ENCODE data around the gene ADGRB3.
"Not testable (repeated sequence)": the region's sequence is repeated elsewhere in the genome, so short reads cannot be mapped to it uniquely, and the experiment has no call there.

ADGRB3 gene

DNA sequence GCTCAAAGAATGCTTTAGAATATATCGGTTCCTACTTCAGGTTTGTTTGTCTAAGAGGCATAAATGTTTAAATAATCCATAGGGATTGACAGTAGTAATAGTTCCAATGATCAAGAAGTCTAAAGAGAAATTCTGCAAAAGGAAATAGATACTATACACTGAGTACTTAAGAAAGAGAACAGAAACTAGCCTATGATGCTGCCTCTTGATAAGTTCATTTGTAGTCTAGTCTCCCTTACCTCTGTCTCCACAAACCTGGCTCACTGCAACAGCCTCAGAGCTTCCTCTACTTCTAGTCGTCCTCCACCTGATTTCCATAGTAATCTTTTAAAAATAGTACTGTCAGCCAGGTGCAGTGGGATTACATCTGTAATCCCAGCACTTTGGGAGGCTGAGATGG is 650.0 kb downstream of the ADGRB3 start:
- DNase-seq, result no peak

DNA sequence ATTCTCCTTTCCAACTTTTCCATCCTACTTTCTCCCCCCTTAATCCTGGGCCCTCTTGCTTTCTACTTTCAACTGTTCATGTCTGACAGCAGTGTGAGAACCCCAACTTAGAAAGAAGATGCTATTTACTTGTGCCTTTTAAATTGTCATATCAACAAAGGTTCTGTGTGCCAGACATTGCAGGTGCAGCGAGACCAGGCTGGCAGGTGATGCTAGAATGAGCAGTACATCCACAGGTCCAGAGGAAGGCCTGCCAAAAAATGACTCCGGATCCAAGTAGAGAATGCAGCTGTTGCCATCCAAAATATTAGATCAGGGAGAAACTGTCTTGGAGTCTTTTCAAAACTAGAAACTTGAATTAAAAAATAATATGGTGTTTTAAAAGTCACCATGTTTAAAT is 651.2 kb downstream of the ADGRB3 start:
- no peak for DNase-seq

DNA sequence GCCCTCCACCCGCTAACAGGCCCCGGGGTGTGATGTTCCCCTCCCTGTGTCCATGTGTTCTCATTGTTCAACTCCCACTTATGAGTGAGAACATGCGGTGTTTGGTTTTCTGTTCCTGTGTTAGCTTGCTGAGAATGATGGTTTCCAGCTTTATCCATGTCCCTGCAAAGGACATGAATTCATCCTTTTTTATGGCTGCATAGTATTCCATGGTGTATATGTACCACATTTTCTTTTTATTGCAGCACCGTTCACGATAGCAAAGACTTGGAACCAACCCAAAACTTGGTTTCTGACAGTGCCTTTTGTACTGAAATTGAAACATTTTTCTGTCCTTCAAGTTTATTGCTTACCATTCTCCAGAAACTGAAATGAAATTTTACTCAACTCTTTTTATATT is 653.1 kb downstream of the ADGRB3 start:
- not testable (repeated sequence) for DNase-seq

DNA sequence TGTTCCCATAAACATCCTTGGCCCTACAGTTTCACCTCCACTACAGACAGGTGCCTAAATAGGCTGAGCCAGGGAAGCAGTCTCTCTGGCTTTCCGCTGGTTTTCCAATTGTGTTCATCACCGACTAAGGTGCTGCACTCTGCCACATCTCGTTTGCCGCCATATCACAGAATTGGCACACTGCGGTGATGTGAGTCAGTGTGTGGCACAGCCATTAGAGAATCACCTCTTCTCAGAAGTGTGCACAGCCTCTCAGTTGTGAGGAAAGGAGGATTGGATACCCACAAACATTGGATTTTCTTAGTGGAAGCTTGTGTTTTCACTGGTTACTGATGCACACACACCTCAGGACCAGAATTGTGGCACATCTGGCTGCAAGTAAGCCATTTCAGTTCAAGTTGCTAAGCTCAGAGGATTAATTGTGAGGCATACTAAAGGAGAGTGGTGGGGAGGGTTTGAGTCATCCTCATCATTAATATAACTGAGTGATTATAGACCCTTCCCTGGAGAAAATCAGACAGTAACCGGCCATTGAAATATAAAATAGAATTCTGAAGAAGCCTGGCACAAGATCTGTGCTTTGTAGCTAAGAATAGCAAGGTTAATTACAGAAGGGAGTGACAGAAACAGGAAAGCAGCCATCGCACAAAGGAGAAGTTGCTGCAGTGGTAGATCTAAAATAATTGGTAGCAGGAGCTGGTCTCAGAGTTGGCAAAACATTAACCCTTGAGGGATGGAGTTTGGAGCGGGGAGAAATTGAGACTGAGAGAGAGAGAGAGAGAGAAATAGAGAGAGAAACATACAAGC is 654.8 kb downstream of the ADGRB3 start:
- DNase-seq, result no peak

DNA sequence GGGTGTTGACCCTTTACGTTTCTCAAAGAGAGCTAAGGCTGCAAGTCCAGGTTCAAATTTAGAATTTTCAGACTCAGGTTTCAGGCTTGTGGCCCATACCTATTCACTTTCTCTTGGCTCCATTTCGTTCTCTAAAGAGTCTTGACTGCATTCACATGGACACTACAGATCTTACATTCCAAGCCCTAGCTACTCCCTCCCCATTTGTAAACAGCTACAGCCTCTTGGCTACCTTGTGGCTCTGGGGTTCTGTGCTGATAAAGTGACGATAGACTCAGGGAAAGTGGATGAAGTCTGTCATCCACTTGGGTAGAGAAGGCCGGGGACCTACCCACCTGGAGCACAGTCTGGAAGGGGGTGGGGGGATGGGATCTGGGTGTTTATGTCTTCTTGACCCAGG is 658.4 kb downstream of the ADGRB3 start:
- no peak for DNase-seq

DNA sequence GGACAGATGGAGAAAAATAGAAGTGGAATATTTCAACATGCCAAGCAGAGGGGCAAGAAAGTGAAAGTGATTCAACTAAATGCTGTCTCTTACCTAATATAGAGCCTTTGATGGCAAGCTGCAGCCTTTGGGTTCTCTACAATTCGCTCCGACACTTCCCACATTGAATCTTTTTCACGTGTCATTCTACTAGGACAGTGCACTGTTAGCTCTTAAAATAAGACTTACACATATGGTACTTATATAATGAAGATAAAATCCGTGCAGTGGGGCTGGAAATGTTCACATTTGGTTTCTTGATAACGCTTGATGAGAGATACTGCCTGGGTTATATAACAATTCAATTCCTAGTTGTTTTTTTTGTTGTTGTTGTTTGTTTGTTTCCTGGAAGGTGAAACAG is 659.3 kb downstream of the ADGRB3 start:
- no peak for DNase-seq

DNA sequence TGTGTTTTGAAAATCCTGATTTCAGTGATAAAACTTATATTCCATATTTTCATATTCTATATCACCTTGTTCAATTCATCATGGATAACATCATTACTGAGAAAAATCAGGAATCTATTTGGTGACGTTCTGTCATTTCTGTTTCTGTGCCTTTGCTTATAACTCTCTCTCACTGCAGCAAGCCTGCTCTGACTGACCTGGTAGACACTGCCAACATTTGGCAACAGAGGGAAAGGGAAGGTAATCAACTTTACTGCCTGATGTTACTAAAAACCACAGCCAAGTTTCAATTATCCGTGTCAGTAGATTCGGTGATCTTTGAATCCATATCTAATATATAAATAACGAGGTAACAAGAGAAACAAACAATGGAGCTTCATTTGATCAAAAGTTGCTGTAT is 659.8 kb downstream of the ADGRB3 start:
- no peak for DNase-seq

DNA sequence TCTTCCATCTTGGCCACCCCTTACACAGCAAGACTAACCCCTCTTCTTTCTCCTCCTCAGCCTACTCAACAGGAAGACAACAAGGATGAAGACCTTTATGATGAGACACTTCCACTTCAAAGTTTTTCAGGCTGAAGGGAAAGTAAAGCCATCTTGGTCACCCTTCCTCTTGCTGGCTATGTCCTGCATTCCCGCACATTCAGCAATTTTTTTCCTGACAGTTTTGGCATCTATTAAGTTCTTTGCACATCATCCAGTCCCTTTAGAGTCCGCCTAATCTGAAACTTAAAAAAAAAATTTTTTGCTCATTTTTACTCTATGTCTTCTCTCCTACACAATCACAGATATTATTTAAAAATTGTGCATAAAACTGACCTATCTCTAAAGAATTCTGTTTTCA is 668.3 kb downstream of the ADGRB3 start:
- DNase-seq, result no peak

DNA sequence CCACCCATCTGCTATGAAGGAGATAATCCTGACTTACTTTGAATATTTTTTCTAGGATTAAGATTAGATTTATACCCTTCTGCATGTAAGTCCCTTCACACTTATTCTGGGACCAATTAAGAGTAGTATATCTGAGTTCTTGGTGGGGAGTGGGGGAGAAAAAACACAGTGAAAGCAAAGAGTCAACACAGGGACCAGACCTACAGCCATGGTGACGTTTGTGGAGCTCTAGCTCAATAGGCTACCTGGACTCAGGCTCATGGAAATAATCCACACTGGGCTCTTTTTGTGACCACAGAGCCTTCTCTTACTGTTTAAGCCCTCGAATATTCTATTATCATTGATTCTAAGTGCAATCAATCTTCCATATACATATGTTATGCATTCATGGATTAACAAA is 670.4 kb downstream of the ADGRB3 start:
- DNase-seq, result no peak

DNA sequence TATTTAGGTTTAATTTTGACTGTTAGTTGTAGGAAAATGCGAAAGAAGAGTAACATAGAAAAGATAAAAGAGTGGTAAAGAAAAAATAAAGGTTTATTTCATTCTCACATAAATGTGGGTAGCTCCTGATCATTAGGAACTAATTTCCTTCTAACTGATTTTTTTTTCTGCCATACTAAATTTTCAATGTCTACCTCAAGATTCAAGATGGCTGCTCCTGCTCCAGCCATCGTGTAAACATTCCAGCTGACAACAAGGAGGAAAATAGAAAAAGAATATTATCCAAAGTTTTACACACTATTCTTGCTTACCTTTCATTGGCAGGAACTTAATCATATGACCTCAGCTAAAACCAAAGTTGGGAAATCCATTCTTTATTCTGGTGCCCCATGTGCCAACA is 673.5 kb downstream of the ADGRB3 start:
- no peak for DNase-seq

DNA sequence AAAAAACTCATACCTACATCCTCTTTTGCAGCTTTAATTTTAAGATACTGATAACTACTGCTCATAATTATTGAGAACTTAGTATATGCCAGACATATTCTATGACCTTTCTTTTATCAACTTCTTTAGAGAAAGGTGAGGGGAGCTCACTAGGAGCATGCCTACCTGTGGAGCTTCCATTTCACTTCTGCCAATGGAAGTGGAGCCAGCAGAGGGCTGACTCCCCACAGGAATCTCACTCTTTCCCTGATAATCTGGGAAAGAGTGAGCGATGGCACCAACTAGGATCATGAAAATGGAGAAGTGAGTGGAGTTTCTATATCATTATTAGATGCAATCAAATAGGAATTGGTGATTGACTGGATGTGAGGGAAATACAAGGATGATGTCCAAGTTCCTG is 676.8 kb downstream of the ADGRB3 start:
- no peak for DNase-seq

DNA sequence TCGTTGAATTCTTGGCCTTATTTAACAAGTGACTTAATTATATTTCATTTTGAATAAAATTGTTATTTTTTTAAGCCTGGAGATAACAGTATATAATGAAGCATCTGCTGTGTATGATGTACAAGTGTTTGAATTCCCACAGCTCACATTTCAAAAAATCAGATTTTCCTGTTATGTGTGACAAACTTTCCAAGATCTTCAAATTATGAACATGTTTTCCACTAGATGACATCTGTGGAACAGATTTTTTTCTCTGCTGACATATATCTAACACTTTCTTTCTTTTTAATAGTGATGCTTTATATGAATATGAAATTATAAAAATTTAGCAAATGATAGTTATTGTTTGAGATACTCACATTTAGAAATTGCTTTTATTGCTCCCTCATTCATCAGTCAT is 678.9 kb downstream of the ADGRB3 start:
- DNase-seq, result no peak

DNA sequence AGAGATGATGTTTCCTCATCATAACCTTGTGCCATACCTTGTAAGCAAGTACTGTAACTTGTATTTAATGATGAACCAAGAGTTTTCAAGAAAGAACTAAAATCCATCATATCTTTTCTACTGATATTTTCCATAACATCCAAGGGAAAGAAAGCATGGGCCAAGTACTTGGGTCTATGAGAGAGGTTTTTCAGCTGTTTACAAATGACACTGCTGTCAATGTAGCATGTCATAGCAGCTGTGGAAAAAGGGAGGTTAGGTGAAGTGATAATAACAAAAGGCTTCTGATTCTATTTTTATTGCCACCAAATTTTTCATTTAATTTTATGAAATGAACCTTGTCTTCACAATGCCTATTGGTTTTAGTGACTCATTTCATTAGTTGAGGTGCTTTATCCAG is 679.4 kb downstream of the ADGRB3 start:
- no peak for DNase-seq

DNA sequence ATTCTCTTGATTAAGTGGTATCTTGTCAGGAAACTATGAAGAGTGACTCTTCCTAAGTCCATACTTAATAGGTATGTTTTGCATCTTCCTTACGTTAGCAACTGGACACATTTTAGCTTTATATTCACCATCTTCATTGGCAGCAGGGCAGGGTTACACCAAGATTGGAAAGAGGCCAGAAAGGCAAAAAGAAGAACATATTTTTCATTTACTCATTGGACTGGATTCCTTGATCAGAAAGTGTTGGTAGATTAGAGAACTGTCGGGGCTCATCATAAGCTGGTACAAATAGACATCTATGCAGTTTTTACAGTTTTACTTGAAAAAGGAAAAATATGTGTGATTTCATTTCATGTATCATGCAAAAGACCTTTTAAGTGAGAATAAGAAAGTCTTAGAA is 696.8 kb downstream of the ADGRB3 start:
- no peak for DNase-seq

DNA sequence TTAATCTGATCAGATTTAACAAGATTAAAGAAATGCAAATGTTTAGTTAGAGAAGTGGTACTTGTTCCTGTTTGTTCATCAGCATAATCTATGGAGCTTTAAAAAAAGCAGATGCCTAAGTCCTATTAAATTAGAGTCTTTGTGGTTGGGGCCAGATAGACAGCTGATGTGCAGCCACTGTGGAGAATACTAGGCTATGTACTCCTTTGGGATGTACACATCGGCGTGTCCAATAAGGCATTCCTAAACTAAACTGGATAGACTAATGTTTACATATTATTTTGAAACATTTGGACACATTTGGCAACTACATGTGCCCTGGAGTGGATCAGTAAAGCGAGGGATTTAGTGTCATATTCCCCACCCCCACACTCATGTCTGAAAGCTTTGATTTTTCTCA is 702.2 kb downstream of the ADGRB3 start:
- no peak for DNase-seq

DNA sequence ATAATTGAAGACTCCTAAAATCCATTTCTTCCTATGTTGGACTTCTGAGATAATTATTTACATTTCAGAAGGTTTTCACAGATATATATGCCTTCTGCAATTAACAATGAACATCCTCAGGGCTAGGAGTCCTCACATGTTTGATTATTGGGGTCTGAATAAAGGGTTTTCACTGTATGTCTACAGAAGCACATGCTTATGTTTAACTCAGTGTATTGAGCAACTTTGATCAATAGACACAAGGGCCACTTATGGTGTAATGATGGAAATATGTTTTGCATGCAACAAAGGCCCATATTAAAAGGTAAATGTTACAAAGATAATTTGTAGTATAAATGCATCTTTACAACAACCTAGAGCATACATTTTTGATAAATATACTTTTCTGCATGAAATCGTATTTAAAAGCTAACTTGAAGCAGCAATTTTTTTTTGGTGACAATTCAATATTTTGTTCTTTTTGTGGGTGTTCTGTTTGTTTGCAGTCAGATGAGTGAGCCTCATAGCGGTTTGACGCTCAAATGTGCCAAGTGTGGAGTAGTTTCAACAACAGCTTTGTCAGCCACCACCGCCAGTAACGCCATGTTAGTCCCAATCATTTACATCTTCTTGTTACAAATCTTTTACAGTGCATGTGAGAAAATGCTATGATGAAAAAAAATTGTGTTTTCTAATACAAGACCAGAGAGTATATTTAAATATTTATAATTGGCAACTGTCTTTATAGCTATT is 703.5 kb downstream of the ADGRB3 start:
- no peak for DNase-seq

DNA sequence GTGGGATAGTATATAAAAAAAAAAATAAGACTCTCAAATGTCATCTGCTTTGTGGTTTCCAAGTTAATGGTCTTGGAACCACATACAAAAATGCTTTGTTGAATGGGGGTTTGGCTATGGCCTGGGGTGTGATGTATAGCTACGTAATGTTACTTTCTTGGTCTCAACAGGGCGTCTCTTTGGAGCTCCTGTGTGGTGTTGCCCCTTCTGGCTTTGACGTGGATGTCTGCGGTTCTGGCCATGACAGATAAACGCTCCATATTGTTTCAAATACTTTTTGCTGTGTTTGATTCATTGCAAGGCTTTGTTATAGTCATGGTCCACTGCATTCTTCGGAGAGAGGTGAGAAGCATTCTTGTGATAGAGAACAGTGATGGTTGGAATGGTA is 704.1 kb downstream of the ADGRB3 start:
- no peak for DNase-seq

DNA sequence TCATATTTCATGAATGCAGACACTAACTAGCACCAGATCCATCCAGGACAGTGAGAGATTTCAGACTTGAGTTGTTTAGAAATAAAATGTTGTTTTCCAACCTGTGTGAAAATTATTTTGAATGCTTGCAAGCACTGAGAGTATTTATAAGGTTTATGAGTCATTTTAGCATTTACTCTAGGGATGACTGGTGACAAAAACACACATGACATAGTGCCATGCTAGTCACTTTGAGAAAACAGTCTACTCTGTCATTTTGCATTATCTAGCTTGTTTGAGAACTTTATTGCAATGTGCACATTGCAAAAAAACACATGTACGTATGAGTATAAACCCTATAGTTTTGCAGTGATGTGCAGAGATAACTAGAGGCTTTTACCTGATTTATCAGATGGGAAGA is 705.1 kb downstream of the ADGRB3 start:
- no peak for DNase-seq

DNA sequence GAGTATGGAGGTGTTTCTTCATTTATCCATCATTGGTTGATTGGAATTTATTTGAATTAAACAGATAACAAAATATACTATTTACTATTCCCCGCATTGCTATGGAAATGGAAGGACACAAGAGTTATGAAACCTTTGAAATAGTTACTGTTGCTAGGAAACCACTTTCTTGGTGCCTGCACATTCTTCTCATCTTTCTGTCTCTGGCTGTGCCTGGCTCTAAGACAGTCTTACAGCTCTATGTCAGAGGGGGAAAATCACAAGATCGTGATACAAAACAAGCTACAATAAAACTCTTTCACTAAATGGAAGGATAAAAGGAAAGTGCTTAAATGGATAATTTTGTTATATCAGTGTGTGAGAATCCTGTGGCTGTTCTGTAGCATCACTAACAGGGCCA is 708.8 kb downstream of the ADGRB3 start:
- DNase-seq, result no peak

DNA sequence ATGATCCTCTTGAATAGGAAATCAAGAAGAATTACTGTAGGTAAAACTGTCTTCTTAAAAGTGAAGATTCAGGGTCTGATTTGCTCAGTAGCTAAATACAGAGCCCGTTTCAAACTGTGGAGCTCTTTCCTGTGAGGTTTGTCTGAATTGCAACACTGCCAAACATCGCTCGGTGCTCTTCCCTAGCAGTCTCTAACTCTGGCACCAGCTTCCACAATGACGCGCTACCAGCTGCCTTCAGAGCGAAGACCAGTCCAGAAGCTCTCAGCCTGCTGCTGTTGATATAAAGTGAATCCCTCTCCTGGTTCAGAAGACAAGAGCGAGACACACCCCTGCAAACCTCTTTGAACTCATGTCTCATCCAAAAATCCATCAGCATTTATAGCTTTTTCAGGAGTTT is 714.7 kb downstream of the ADGRB3 start:
- DNase-seq, result no peak

DNA sequence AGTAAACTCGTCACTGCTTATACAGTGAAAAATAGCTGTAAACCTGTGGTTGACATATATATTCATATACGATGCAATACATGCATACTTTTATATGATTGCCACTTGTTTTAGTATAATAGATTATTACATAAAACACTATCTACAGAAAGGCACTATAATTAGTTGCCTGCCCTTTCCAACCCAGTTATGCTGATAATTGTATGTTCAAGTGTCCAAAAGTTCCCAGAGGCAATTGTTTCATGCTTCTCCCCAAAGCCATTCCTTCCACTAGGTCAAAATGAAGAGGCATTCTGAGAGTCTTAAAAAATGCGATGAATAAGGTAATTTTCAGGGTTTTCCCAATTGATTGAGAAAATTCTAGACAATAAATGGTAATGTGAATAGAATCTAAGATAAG is 727.1 kb downstream of the ADGRB3 start:
- DNase-seq, result no peak

DNA sequence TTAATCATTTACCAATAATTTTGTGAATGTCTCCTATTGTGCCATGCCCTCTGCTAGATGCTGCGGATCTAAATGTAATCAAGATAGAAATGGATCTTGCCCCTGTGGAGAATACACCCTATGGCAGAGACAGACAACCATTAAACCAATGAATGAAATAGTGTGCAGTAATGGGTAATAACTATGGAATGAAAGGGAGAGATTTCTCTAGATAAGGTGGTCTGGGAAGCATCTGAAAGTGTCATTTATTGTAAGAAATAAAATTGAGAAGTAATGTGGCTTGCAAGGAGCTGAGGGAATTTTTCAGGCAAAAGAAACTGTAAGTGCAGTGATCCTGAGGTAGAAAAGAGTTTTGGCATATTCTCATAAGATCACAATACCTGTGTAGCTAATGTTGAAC is 731.7 kb downstream of the ADGRB3 start:
- DNase-seq, result no peak

DNA sequence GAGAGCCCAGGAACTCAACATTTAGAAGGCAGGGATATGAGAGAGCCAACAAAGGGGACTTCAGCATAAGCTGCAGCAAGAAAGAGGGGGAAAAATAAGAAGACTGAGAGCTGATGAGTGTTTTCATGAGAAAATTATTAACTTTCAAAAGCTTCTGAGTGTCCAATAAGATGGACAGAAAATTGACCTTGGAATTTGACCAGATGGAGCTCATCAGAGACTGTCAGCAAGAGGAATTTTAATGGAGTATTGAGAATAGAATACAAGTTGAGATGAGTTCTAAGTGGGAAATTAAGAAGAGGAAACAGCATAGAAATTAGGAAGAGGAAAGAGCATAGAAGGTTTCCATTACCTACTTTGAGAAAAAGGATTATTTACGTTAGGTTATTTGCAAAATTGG is 733.5 kb downstream of the ADGRB3 start:
- DNase-seq, result no peak

DNA sequence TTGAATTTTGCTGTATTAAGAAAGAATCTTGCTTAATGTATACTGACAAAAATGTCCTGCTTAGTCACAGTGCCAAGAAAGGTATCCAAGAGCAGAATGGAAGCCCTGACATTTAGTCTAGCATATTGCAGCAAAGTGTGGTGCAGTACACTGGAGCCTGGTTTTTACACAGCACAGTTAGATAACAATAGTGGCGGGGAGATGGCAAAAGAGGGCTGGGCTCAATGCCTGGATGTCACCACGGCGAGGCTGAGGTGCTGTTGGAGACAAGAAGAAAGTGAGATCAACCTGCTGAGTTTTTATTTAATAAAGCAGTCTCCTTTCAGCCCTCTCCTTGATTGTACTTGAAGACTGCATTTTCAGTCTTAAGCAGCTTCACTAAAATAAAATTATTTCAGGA is 735.7 kb downstream of the ADGRB3 start:
- no peak for DNase-seq

DNA sequence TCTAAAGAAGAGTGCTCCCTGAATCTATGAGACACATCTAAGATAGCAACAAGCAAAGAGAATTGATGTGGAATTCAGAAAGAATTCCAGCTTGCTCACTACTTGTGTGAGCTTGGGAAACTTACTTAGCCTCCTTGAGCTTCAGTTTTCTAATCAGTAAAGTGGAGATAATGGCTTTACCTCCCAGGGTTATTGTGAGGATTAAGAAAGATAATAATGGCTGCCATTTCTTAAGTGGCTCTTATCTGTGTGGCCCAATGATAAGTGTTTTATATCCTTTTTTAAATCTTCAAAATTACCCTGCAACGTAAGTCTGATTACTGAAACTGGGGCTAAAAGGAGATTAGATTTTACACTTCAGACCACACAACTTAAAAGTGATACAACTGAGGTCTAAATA is 743.2 kb downstream of the ADGRB3 start:
- DNase-seq, result no peak

Measured in activated CD8-positive, alpha-beta memory T cell treated with anti-CD3 and anti-CD28 coated beads, Interleukin-2, amount 50 U/mL, for 48 hours (primary cell).